Limb (tissue), 2 donors: Measurements from ENCODE around the gene PLA2G15.
A peak's percentile ranks its signal among the peaks of the same experiment; 100 is the strongest.

Experiments
- DNase-seq, 2 donors: peaks; one replicate each; pipeline ENCODE4 v3.0.0-alpha.2; 2016; ENCODE audit errors: extremely low spot score in 2 of 2

The PLA2G15 gene

DNA sequence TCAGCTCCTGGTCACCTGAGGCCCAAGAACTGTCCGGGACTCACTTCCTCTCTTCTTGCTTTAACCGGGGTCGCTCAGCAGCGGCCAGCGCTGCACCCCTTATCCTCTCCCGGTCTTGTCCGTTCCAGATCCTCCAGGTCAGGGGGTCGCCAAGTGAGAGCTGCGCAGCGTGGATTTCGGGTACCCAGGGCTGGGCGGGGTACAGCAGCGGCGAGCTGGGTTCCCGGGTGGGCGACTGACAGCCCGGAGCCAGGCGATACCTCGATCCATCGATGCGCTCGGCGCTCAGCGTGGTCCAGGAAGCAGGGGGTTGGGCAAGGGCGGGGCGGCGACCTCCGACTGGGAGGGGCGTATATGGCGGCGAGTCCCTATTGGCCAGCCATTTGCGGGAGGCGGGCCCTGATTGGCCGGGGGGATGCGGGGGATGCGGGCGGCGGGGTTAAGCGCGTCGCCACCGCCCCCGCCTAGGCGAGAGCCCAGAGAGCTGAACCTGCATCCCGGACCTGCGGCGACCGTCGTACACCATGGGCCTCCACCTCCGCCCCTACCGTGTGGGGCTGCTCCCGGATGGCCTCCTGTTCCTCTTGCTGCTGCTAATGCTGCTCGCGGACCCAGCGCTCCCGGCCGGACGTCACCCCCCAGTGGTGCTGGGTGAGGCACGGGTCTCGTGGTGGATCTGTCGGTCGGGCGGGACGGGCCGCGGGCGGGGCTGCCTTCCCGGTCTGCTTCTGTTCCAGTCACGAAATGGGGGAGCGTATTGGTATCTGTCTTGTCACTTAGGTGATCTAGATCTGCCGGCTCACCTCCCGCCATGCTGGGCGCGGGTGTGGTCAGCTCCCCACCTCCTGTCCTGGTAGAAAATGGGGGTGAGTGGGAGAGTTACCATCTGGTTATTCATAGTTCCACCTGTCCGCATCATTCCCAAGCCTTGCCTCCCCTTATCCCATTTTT lies at the start of gene PLA2G15:
Gene PLA2G15, plus strand, starts transcription at position 471 of the 951 bp plus-strand sequence. Its CDS starts 54 bp downstream, at position 525.
- DNase-seq = peak; percentile 92 to 98

- DNase-seq = no peak
Observed at GRCh38 chr16:68197250-68197649, 47.9 kb upstream of the PLA2G15 start.

DNA sequence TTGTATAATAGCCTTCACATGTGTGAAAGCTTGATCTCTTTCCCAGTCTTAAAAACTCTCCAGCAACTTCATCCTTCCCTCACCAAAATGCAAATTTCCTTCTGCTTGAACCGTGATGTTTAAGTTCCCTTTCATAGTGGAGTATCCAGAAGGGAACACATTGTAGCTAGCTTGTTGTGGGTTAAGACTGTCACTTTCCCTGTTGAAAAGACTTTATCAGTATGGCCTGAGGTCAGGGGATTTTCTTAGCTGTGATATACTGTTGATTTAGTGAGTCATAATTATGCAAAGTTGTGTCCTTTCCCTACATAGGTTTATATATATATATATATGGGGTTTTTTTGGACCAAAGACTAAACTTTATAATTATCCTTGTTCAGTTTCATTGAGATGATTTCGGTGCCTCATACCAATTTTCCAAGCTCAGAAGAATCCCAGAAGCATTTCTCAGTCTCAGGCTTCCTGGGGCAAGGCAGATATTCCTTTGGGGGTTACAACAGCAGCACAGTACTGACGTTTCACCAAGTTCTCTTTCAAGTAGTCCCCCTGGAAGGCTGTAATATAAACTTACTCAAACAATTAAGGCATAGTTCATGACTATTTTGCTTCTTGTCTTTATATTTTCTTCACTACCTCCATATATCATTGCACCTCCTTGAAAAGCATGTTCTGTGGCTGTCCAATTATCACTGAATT lies 44.9 kb upstream of the PLA2G15 start:
- no peak for DNase-seq

DNA sequence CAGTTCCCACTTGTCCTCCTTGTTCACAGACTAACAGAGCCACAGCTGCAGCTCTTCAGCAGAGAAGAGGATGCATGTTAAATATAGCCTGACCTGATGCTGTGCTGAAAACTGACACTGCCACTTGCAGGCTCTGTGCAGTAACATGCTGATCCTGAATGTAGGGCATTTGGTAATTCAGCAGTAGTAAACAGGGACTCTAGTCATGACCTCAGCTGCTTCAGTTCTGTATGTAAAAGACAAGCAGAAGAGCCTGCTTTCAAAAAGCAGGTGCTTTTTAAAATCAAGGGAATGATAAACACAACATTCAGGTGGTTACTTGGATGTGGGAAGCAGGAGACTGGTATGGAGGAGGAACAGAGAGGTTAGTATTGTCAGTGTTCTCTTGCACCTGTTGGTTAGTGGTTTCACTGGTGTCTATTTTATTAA lies 43.1 kb upstream of the PLA2G15 start:
- peak in 1 of 2 donors; percentile 13 for DNase-seq

DNA sequence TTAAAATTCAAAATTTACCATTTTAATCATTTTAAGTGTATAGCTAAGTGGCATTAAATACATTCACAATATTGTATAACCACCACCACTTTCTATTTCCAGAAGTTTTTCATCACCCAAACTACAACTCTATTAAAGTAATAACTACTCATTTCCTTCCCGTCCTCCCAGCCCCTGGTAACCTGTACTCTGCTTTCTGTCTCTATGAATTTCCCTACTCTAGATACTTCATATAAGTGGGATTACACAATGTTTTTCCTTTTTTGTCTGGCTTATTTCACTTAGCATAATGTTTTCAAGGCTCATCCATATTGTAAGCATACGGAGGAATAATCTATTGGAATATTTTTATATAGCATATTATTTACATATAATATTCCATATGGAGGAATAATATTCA lies 38.9 kb upstream of the PLA2G15 start:
- no peak for DNase-seq

DNA sequence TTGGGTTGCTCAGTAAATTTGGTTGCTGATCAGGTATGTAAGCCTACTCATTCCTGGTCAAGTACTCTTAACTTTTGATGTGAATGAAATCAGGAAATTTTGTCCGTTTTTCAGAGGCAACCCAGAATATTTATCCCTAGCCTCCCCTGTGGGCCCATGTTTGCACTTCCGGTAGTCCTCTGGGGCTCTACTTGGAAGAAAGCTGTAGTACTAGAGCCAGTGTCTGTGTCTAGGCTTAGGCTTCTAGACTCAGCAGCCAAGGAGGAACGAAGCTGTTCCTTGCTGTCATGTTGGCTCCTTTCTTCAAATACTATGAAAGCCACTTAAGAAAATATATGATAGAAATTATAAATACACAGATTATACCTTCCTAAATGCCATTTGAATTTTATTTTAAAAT lies 30.4 kb upstream of the PLA2G15 start:
- DNase-seq = no peak

DNA sequence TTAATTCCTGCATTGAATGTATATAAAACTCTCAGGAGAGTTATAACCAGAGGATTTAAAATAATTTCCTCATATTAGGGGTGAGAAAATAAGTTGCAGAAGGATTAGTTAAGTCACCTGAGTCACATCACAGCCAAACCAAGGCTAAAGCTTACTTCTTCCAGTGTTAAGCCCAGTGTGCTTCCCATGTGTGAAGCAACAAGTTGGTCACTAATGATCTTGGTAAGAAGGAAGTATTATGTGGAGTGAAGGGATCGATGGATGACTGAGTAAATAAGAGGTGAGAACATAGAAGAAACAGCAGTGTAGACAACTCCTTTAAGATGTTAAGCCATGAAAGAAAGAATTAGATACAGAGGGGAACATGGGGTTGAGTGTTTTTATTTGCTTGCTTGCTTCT lies 29.9 kb upstream of the PLA2G15 start:
- no peak for DNase-seq

GRCh38 chr16:68216240-68216639 lies 28.9 kb upstream of the PLA2G15 start:
- no peak for DNase-seq

DNA sequence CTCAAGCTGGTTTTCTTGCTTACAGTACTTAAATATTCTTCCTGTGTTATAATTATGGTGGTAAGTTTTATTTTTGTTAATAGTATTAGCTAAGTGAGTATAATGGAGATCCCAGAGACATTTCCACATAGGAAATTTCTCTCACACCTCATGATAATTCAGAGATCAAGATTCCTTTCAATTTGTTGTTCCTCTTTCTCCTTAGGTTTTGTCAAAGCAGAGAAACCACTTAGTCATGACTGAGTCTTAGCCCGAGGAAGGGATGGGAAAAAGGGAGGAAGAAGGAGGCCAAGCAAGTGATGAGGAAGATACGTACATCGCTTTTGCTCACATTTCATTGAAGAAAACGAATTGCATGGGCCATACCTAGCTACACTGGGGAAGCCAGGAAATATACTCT lies 27.7 kb upstream of the PLA2G15 start:
- DNase-seq = no peak

- DNase-seq = no peak
Observed at GRCh38 chr16:68219725-68220351, 25.3 kb upstream of the PLA2G15 start.

DNA sequence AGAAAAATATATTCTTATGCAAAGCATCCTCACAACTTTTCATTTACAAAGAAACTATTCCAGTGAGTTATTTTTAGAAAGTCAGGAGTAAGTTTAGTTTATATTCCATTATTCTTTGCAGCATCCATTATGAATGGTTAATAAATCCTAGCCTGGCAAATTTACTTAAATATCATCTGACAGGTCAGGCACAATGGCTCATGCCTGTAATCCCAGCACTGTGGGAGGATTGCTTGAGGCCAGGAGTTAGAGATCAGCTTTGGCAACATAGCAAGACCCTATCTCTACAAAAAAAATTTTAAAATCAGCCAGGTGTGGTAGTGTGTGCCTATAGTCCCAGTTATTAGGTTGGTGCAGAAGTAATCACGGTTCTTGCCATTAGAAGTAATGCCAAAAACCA lies 22.1 kb upstream of the PLA2G15 start:
- DNase-seq = no peak

- no peak for DNase-seq
Observed at GRCh38 chr16:68226116-68226515, 19.1 kb upstream of the PLA2G15 start.

GRCh38 chr16:68227183-68227793 lies 17.9 kb upstream of the PLA2G15 start:
- DNase-seq = no peak

GRCh38 chr16:68227850-68228553 lies 17.2 kb upstream of the PLA2G15 start:
- no peak for DNase-seq

DNA sequence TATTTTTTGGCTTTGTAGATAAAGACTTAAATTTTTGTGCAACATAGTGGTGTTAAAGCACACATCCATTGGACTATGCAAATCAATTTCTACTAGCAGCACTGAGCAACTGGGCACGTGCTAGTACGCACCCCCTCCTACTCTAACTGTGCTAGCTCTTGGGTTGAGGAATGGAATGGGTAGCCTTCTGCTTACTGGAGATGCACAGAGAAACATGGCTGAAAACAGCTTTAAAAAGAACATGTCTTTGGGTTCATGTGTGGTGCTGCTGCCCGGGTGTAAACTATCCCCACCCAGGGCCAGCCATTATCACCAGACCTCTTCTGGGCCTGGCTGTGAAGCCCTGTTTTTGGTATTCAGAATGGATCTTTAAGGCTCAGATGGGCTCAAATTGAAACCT lies 16.5 kb upstream of the PLA2G15 start:
- no peak for DNase-seq

DNA sequence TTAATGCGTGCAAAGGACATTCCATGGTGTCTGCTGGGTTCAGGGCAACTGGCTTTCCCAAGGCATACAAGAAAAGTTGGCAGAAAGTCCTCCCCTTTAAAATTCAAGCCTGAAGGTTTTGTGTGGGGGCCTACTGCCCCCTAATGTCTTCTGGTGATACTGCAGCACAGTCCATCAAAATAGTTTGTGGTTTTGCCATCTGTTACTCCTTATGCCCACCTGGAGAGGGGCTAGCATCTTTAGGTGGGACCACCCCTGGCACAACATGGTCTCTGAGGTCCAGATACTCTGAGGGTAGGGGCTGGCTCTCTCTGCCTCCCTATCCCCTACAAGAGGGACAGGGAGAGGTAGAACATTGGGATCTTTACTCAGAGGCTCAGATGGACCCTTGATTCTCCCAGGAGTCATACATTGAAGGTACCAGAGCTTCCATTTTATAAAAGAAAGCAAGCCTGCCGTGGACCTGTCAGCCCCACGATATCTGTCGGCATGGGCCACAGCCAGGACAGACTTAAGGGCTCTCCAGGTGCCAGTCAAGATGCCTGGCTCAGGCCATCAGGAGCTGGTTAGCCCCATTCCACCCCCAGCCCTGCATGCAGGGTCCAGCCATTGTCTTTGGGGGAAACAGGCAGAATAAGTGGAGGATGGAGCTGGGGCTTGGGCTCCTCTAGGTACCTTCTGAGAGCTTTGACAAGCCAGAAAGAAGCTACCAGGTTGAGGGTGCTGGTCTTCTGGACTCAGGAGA lies 15.6 kb upstream of the PLA2G15 start:
- DNase-seq = peak; percentile 74 to 80

DNA sequence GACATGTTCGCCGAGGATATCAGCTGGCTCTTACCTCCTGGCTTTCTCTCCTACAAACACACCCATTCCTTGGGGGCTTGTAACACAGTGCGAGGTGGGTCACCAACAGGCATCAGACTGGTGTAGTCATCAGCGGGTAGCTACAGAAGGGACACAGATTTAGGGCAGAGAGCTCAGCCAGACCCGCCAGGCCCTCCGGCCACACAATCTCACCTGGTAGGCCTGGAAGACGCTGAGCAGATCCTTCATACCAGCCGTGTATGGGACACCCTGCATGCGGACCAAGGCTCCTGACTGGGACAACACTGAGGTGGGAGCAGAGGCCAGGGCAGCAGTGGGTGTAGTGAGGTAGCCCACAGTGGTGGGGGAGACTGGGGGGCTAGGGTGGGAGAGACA lies 15.0 kb upstream of the PLA2G15 start:
- DNase-seq = no peak

- no peak for DNase-seq
Observed at GRCh38 chr16:68230956-68231355, 14.2 kb upstream of the PLA2G15 start.

DNA sequence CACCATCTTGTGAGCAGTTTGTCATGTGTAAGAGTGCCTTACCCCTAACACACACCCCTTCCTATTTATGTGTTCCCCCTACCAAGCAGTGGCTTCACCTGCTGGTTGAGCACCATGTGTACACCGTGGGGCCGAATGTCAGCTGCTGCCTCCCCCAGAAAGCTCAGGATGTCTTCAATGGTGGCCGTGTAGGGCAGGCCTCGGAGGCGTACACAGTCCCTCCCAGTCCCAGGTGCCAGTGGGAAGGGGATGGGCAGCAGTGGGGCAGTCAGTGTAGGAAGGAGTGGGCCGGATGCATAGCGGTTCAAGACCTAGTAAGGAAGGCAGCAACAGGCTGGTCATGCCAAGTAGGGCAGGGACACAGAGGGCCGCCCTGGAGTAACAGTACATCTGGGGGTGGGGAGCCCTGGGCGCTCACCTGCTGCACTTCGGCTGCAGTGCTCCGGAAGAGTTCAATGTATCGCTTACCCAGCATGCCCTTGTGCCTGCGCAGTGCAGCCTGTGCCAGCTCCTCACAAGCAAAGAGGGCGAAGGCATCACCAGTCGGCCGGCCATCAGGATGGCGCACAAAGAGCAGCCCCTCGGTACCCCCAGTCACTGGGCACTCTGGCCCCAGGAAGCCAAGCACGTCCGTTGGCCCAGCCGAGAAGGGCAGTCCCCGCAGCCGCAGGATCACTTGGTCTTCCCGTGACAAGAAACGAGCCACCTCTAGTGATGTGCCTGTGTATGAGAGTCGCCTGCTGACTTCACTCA lies 13.6 kb upstream of the PLA2G15 start:
- DNase-seq = no peak

DNA sequence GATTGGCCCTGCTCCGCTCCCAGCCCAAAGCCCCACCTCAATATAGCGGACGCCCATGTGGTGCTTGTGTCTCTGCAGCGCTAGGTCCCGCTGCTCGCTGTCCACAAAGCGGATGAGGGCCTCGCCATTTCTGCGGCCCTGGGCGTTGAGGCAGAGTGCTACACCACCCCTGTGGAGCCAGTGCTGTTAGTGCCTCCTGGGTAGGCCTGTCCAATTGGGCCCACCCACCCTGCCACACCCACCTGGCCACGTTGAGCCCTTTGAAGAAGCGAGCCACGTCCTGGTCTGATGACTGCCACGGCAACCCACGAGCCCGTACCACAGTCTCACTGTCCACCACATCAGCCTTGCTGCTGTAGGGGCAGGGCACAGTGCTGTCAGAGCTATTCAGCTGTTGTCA lies 12.8 kb upstream of the PLA2G15 start:
- DNase-seq = no peak
